ENCODE measurements around the gene RALY. TPM values are rescaled to one million over a fixed set of nuclear protein-coding genes. Genes with fewer than 3 reads are reported as not detected.

Gene RALY
- total RNA-seq, 1 experiment from 2014 or later = 219 TPM

DNA sequence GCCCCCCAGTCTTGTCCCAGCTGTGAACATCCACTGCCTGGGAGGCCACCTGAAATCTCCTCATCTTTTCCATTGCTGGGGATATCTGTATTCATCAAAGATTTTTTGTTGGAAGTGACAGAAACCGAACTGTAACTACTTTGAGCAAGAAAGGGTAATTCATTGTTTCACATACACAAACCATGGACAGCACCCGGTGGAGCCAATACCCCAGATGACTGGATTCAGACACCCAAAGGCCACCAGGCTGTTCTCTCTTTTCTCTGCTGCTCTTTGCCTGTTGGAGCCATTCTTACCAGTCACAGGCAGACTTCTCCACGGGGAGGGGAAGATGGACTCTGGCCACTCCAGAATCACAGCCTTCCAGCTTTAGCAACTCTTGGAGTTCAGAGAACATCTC lies 11.7 kb upstream of the RALY start:
- Histone ChIP-seq H3K9me2 (ENCODE audit: insufficient read depth) (no peaks in the 10 kb centered on the region), H3K79me2 (ENCODE audit: low read depth) (no peaks in the 10 kb centered on the region), H3F3A (ENCODE audit: insufficient read depth, low read depth) (no peaks in the 10 kb centered on the region), H3K4me1 (replicated peaks; ENCODE audit: insufficient read depth) (no peaks in the 10 kb centered on the region), H3K27ac (no peak overlapping the region), H3K36me3 (ENCODE audit: low read depth) (no peaks in the 10 kb centered on the region), H3K9me3 (ENCODE audit: insufficient read depth, low read depth) (no peaks in the 10 kb centered on the region), H4K20me1 (ENCODE audit: insufficient read depth) (no peaks in the 10 kb centered on the region), H2AFZ (no peak overlapping the region), H3K4me2 (no peak overlapping the region), H3K27me3 (ENCODE audit: insufficient read depth, low read depth) (no peaks in the 10 kb centered on the region), H3K4me3 (no peak overlapping the region)
- BruUV-seq (replicated peaks) = no TSS peak
- POLR2A ChIA-PET (ENCODE audit: unreplicated experiment) = interaction anchor here (0.7 kb wide), 1 partner anchor 11 kb away, joined by 3 read pairs; no protein-coding TSS in a partner anchor
- intact Hi-C loops (cut with micrococcal nuclease; ENCODE audit: unreplicated experiment) = no loop called here
- DNase-seq = no peak
- CTCF ChIA-PET = no interaction called here
- no peak for TF ChIP-seq EZH2 (IDR thresholded peaks at IDR 0.05; ENCODE audit: low read depth)
- TF ChIP-seq, protein P1, sequence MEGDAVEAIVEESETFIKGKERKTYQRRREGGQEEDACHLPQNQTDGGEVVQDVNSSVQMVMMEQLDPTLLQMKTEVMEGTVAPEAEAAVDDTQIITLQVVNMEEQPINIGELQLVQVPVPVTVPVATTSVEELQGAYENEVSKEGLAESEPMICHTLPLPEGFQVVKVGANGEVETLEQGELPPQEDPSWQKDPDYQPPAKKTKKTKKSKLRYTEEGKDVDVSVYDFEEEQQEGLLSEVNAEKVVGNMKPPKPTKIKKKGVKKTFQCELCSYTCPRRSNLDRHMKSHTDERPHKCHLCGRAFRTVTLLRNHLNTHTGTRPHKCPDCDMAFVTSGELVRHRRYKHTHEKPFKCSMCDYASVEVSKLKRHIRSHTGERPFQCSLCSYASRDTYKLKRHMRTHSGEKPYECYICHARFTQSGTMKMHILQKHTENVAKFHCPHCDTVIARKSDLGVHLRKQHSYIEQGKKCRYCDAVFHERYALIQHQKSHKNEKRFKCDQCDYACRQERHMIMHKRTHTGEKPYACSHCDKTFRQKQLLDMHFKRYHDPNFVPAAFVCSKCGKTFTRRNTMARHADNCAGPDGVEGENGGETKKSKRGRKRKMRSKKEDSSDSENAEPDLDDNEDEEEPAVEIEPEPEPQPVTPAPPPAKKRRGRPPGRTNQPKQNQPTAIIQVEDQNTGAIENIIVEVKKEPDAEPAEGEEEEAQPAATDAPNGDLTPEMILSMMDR (conservative IDR thresholded peaks at IDR 0.05) = no peak

DNA sequence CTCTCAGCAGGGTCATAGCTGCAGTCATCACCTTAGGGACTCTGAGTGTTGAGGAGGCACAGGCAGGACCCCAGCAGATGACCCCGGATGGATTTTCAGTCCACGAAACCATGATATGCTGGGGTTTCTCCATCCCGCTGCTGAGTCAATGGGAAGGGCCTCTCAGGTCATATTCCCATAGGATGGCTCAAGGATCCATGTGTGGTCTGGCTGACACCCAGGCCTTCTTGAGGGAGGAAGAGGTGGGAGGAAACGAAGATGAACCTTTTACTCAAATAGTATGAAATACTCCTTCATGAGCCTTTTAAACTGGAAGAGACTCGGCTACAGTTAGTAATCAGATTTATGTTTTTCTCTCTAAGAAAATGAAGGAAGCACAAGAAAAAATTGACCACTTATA lies 10.3 kb upstream of the RALY start:
- ChIA-PET CTCF (no interaction called here), POLR2A (ENCODE audit: unreplicated experiment) (no interaction called here)

GRCh38 chr20:33984182-33984719 lies 9.5 kb upstream of the RALY start:
- Histone ChIP-seq H3K4me2 (no peak overlapping the region), H3K36me3 (ENCODE audit: low read depth) (no peaks in the 10 kb centered on the region), H3F3A (ENCODE audit: insufficient read depth, low read depth) (no peaks in the 10 kb centered on the region), H4K20me1 (ENCODE audit: insufficient read depth) (no peaks in the 10 kb centered on the region), H3K9me3 (ENCODE audit: insufficient read depth, low read depth) (no peaks in the 10 kb centered on the region), H3K4me3 (no peak overlapping the region), H3K4me1 (replicated peaks; ENCODE audit: insufficient read depth) (no peaks in the 10 kb centered on the region), H3K79me2 (ENCODE audit: low read depth) (no peaks in the 10 kb centered on the region), H2AFZ (no peak overlapping the region), H3K27ac (no peak overlapping the region), H3K9me2 (ENCODE audit: insufficient read depth) (no peaks in the 10 kb centered on the region), H3K27me3 (ENCODE audit: insufficient read depth, low read depth) (no peaks in the 10 kb centered on the region)
- intact Hi-C loops (cut with micrococcal nuclease; ENCODE audit: unreplicated experiment) = no loop called here
- no TSS peak for BruUV-seq (replicated peaks)
- no peak for TF ChIP-seq EZH2 (IDR thresholded peaks at IDR 0.05; ENCODE audit: low read depth)
- TF ChIP-seq, protein P1 (conservative IDR thresholded peaks at IDR 0.05) = no peak
- no peak for DNase-seq
- ChIA-PET CTCF (no interaction called here), POLR2A (ENCODE audit: unreplicated experiment) (no interaction called here)

More for the DNA sequence above, 10.3 kb upstream of the RALY start:
- Histone ChIP-seq H4K20me1 (ENCODE audit: insufficient read depth) (no peaks in the 10 kb centered on the region), H3K9me2 (ENCODE audit: insufficient read depth) (no peaks in the 10 kb centered on the region), H2AFZ (no peak overlapping the region), H3K36me3 (ENCODE audit: low read depth) (no peaks in the 10 kb centered on the region), H3K27me3 (ENCODE audit: insufficient read depth, low read depth) (no peaks in the 10 kb centered on the region), H3K9me3 (ENCODE audit: insufficient read depth, low read depth) (no peaks in the 10 kb centered on the region), H3K27ac (no peak overlapping the region), H3K4me1 (replicated peaks; ENCODE audit: insufficient read depth) (no peaks in the 10 kb centered on the region), H3K79me2 (ENCODE audit: low read depth) (no peaks in the 10 kb centered on the region), H3K4me3 (no peak overlapping the region), H3F3A (ENCODE audit: insufficient read depth, low read depth) (no peaks in the 10 kb centered on the region), H3K4me2 (no peak overlapping the region)
- no peak for DNase-seq
- TF ChIP-seq, protein P1 (conservative IDR thresholded peaks at IDR 0.05) = no peak
- no peak for TF ChIP-seq EZH2 (IDR thresholded peaks at IDR 0.05; ENCODE audit: low read depth)
- intact Hi-C loops (cut with micrococcal nuclease; ENCODE audit: unreplicated experiment) = no loop called here
- no TSS peak for BruUV-seq (replicated peaks)
